CD8-positive, alpha-beta memory T cell (primary cell): Measurements from ENCODE around the gene SCN8A. TPM values are rescaled to one million over a fixed set of nuclear protein-coding genes. Genes with fewer than 3 reads are reported as not detected.

ENCODE experiments used
- CTCF ChIA-PET: fragments of 350-600 bp; sonication (Branson Sonifier 250); formaldehyde crosslinking; loops from one replicate; lab custom pipeline; 2021; ENCODE audit warnings: antibody characterized with exemption; lab: Charles Lee
- POLR2A ChIA-PET: fragments of 350-600 bp; sonication (Branson Sonifier 250); formaldehyde crosslinking; loops from one replicate; lab custom pipeline; 2021; ENCODE audit warnings: antibody characterized with exemption; lab: Charles Lee
- DNase-seq, 5 donors: peaks; one replicate each; pipeline versions ENCODE4 v3.0.0 to v3.0.0-alpha.2; 2020 to 2022; ENCODE audit warnings: mixed read lengths in 1 of 5
- H3K27ac ChIP-seq: one replicate; pipeline ENCODE4 v1.7.0; 2013; ENCODE audit warnings: low read depth, mild to moderate bottlenecking, low read length, moderate library complexity
- H3K27me3 ChIP-seq: 2 replicates; pipeline ENCODE4 v1.7.0; 2013; ENCODE audit warnings: low read length, mild to moderate bottlenecking; ENCODE audit not compliant: insufficient read depth, poor library complexity, severe bottlenecking
- H3K36me3 ChIP-seq: 2 replicates; pipeline ENCODE4 v1.7.0; 2013; ENCODE audit warnings: mild to moderate bottlenecking, low read length, moderate library complexity; ENCODE audit not compliant: insufficient read depth
- H3K4me1 ChIP-seq: 2 replicates; pipeline ENCODE4 v1.7.0; 2013; ENCODE audit warnings: mild to moderate bottlenecking, low read length, moderate library complexity; ENCODE audit not compliant: insufficient read depth
- H3K4me3 ChIP-seq: 2 replicates; pipeline ENCODE4 v1.7.0; 2013; ENCODE audit warnings: mild to moderate bottlenecking, low read length
- H3K9me3 ChIP-seq: 2 replicates; pipeline ENCODE4 v1.7.0; 2013; ENCODE audit warnings: mild to moderate bottlenecking, low read length
- H3K27ac Mint-ChIP-seq, 8 donors: one replicate each; pipeline ENCODE4 v1.8.0; 2020 to 2021; ENCODE audit warnings: mixed read lengths in 8 of 8, mild to moderate bottlenecking in 6 of 8, inconsistent platforms in 3 of 8, moderate library complexity in 3 of 8
- H3K27me3 Mint-ChIP-seq, 2 donors: one replicate each; pipeline ENCODE4 v1.8.0; 2020 to 2021; ENCODE audit warnings: mixed read lengths in 2 of 2, mild to moderate bottlenecking in 1 of 2, moderate library complexity in 1 of 2
- H3K36me3 Mint-ChIP-seq, 3 donors: one replicate each; pipeline ENCODE4 v1.8.0; 2020 to 2021; ENCODE audit warnings: mixed read lengths in 3 of 3, inconsistent platforms in 1 of 3, mild to moderate bottlenecking in 1 of 3
- H3K4me1 Mint-ChIP-seq, 3 donors: one replicate each; pipeline ENCODE4 v1.8.0; 2020 to 2021; ENCODE audit warnings: mixed read lengths in 3 of 3, inconsistent platforms in 1 of 3, mild to moderate bottlenecking in 1 of 3
- H3K4me3 Mint-ChIP-seq, 7 donors: one replicate each; pipeline ENCODE4 v1.8.0; 2020 to 2021; ENCODE audit warnings: mixed read lengths in 7 of 7, mild to moderate bottlenecking in 6 of 7, moderate library complexity in 4 of 7, inconsistent platforms in 2 of 7
- H3K9me3 Mint-ChIP-seq, 5 donors: one replicate each; pipeline ENCODE4 v1.8.0; 2020 to 2022; ENCODE audit warnings: mixed read lengths in 5 of 5, mild to moderate bottlenecking in 3 of 5, moderate library complexity in 2 of 5, inconsistent platforms in 1 of 5
- polyA plus RNA-seq: library from polyadenylated mRNA; unstranded; fragments of 300-500 nt; fragmentation: Illumina TruSeq; gene quantifications from one replicate; pipeline ENCODE4 v1.2.3, GENCODE V29; 2021
- total RNA-seq, 2 experiments: library from RNA; stranded (reverse); gene quantifications; one replicate each; pipeline ENCODE4 v1.2.3, GENCODE V29; 2021

The SCN8A gene
- total and polyA plus RNA-seq, 3 experiments from 2014 or later: 0.66 to 1.1 (median 0.83) TPM

GRCh38 chr12:51626115-51626514 lies 35.1 kb downstream of the SCN8A start:
- Histone ChIP-seq H3K4me3 (no peak overlapping the region), H3K27me3 (no peaks in the 10 kb centered on the region), H3K4me1 (no peaks in the 10 kb centered on the region), H3K27ac (no peak overlapping the region), H3K36me3 (no peaks in the 10 kb centered on the region), H3K9me3 (no peaks in the 10 kb centered on the region)
- Mint-ChIP-seq H3K36me3 (peaks cover 0 to 3% (median 0%) of the 10 kb centered on the region in 3 donors), H3K9me3 (no peaks in the 10 kb centered on the region), H3K4me1 (no peaks in the 10 kb centered on the region), H3K4me3 (no peak overlapping the region), H3K27ac (no peak overlapping the region), H3K27me3 (peaks cover 9 to 38% of the 10 kb centered on the region in 2 donors)
- POLR2A ChIA-PET: interaction anchor here (0.5 kb wide), 1 partner anchor 20 kb away, joined by 6 read pairs; no protein-coding TSS in a partner anchor
- CTCF ChIA-PET: no interaction called here
- no peak for DNase-seq

GRCh38 chr12:51626629-51627028 lies 35.6 kb downstream of the SCN8A start:
- Histone ChIP-seq H3K27me3 (no peaks in the 10 kb centered on the region), H3K9me3 (no peaks in the 10 kb centered on the region), H3K27ac (no peak overlapping the region), H3K4me1 (no peaks in the 10 kb centered on the region), H3K36me3 (no peaks in the 10 kb centered on the region), H3K4me3 (no peak overlapping the region)
- Mint-ChIP-seq H3K27ac (no peak overlapping the region), H3K27me3 (peaks cover 9 to 33% of the 10 kb centered on the region in 2 donors), H3K4me1 (no peaks in the 10 kb centered on the region), H3K4me3 (no peak overlapping the region), H3K36me3 (peaks cover 0 to 2% (median 0%) of the 10 kb centered on the region in 3 donors), H3K9me3 (no peaks in the 10 kb centered on the region)
- ChIA-PET CTCF (no interaction called here), POLR2A (no interaction called here)
- DNase-seq: no peak

GRCh38 chr12:51630256-51630880 lies 39.3 kb downstream of the SCN8A start:
- H3K9me3 Mint-ChIP-seq: no peaks in the 10 kb centered on the region
- no peaks in the 10 kb centered on the region for H3K27me3 ChIP-seq
- POLR2A ChIA-PET: no interaction called here
- no peaks in the 10 kb centered on the region for H3K36me3 ChIP-seq
- H3K27me3 Mint-ChIP-seq: peaks cover 10 to 37% of the 10 kb centered on the region in 2 donors
- no peaks in the 10 kb centered on the region for H3K4me1 Mint-ChIP-seq
- no peak overlapping the region for H3K4me3 ChIP-seq
- H3K4me3 Mint-ChIP-seq: no peak overlapping the region
- H3K9me3 ChIP-seq: no peaks in the 10 kb centered on the region
- CTCF ChIA-PET: no interaction called here
- H3K27ac ChIP-seq: no peak overlapping the region
- peaks cover 0 to 2% (median 0%) of the 10 kb centered on the region in 3 donors for H3K36me3 Mint-ChIP-seq
- DNase-seq: no peak
- H3K27ac Mint-ChIP-seq: no peak overlapping the region
- no peaks in the 10 kb centered on the region for H3K4me1 ChIP-seq

GRCh38 chr12:51630986-51631385 lies 40.0 kb downstream of the SCN8A start:
- H3K4me1 Mint-ChIP-seq: no peaks in the 10 kb centered on the region

GRCh38 chr12:51631591-51631990 lies 40.6 kb downstream of the SCN8A start:
- Histone ChIP-seq H3K9me3 (no peaks in the 10 kb centered on the region), H3K4me1 (no peaks in the 10 kb centered on the region), H3K36me3 (no peaks in the 10 kb centered on the region), H3K4me3 (no peak overlapping the region), H3K27me3 (no peaks in the 10 kb centered on the region), H3K27ac (no peak overlapping the region)
- H3K27me3 Mint-ChIP-seq: peaks cover 4 to 32% of the 10 kb centered on the region in 2 donors
- H3K36me3 Mint-ChIP-seq: no peaks in the 10 kb centered on the region
- ChIA-PET POLR2A (no interaction called here), CTCF (no interaction called here)
- H3K4me3 Mint-ChIP-seq: no peak overlapping the region
- H3K27ac Mint-ChIP-seq: no peak overlapping the region
- no peaks in the 10 kb centered on the region for H3K9me3 Mint-ChIP-seq
- DNase-seq: no peak
- H3K4me1 Mint-ChIP-seq: no peaks in the 10 kb centered on the region

More at GRCh38 chr12:51630986-51631385, 40.0 kb downstream of the SCN8A start:
- ChIA-PET CTCF (no interaction called here), POLR2A (no interaction called here)
- Histone ChIP-seq H3K9me3 (no peaks in the 10 kb centered on the region), H3K4me1 (no peaks in the 10 kb centered on the region), H3K36me3 (no peaks in the 10 kb centered on the region), H3K27ac (no peak overlapping the region), H3K4me3 (no peak overlapping the region), H3K27me3 (no peaks in the 10 kb centered on the region)
- no peaks in the 10 kb centered on the region for H3K9me3 Mint-ChIP-seq
- no peaks in the 10 kb centered on the region for H3K36me3 Mint-ChIP-seq
- peaks cover 8 to 36% of the 10 kb centered on the region in 2 donors for H3K27me3 Mint-ChIP-seq
- H3K27ac Mint-ChIP-seq: no peak overlapping the region
- H3K4me3 Mint-ChIP-seq: no peak overlapping the region
- DNase-seq: no peak

- no peak for DNase-seq
- Histone ChIP-seq H3K27ac (no peak overlapping the region), H3K27me3 (no peaks in the 10 kb centered on the region), H3K9me3 (no peaks in the 10 kb centered on the region), H3K4me1 (no peaks in the 10 kb centered on the region), H3K4me3 (no peak overlapping the region), H3K36me3 (no peaks in the 10 kb centered on the region)
- ChIA-PET CTCF (no interaction called here), POLR2A (no interaction called here)
- Mint-ChIP-seq H3K4me1 (no peaks in the 10 kb centered on the region), H3K36me3 (no peaks in the 10 kb centered on the region), H3K27me3 (peaks cover 4 to 28% of the 10 kb centered on the region in 2 donors), H3K4me3 (no peak overlapping the region), H3K27ac (no peak overlapping the region), H3K9me3 (peaks cover 0 to 7% (median 3%) of the 10 kb centered on the region in 5 donors)
Measured at GRCh38 chr12:51632623-51633022, 41.6 kb downstream of the SCN8A start.

- Histone ChIP-seq H3K27me3 (no peaks in the 10 kb centered on the region), H3K27ac (no peak overlapping the region), H3K9me3 (no peaks in the 10 kb centered on the region), H3K4me3 (no peak overlapping the region), H3K36me3 (no peaks in the 10 kb centered on the region), H3K4me1 (no peaks in the 10 kb centered on the region)
- Mint-ChIP-seq H3K27ac (no peak overlapping the region), H3K9me3 (peaks cover 0 to 9% (median 3%) of the 10 kb centered on the region in 5 donors), H3K4me1 (no peaks in the 10 kb centered on the region), H3K27me3 (peaks cover 6 to 14% of the 10 kb centered on the region in 2 donors), H3K4me3 (no peak overlapping the region), H3K36me3 (no peaks in the 10 kb centered on the region)
- CTCF ChIA-PET: no interaction called here
- no peak for DNase-seq
- POLR2A ChIA-PET: no interaction called here
Measured at GRCh38 chr12:51635346-51635745, 44.3 kb downstream of the SCN8A start.

GRCh38 chr12:51636581-51636980 lies 45.5 kb downstream of the SCN8A start:
- Mint-ChIP-seq H3K4me3 (no peak overlapping the region), H3K9me3 (peaks cover 0 to 9% (median 3%) of the 10 kb centered on the region in 5 donors), H3K27me3 (peaks cover 4 to 14% of the 10 kb centered on the region in 2 donors), H3K27ac (no peak overlapping the region), H3K4me1 (no peaks in the 10 kb centered on the region), H3K36me3 (no peaks in the 10 kb centered on the region)
- DNase-seq: no peak
- no peak overlapping the region for H3K27ac ChIP-seq
- no peak overlapping the region for H3K4me3 ChIP-seq
- H3K36me3 ChIP-seq: no peaks in the 10 kb centered on the region
- H3K4me1 ChIP-seq: no peaks in the 10 kb centered on the region
- no peaks in the 10 kb centered on the region for H3K27me3 ChIP-seq
- no peaks in the 10 kb centered on the region for H3K9me3 ChIP-seq
- CTCF ChIA-PET: no interaction called here
- POLR2A ChIA-PET: no interaction called here
